Bronchial epithelial cell (primary cell): ENCODE measurements around the gene EDC3. TPM values are rescaled to one million over a fixed set of nuclear protein-coding genes. Genes with fewer than 3 reads are reported as not detected.
A peak's percentile ranks its signal among the peaks of the same experiment; 100 is the strongest.

ENCODE experiments used
- DNase-seq: peaks from one replicate; pipeline ENCODE4 v3.0.0-alpha.2; 2010; ENCODE audit warnings: low read depth
- FAIRE-seq: peaks from 2 replicates; lab custom pipeline; 2011; peaks lifted over from hg19 to GRCh38; lab: Jason Lieb, UNC
- H3K27me3 ChIP-seq: 2 replicates; pipeline ENCODE4 v1.5.1; 2011; ENCODE audit warnings: low read length; ENCODE audit not compliant: control insufficient read depth, insufficient read depth
- H3K36me3 ChIP-seq: 2 replicates; pipeline ENCODE4 v1.5.1; 2011; ENCODE audit warnings: low read length; ENCODE audit not compliant: control insufficient read depth, insufficient read depth
- H3K4me3 ChIP-seq: 2 replicates; pipeline ENCODE4 v1.5.1; 2011; ENCODE audit warnings: mild to moderate bottlenecking, low read depth, low read length, control low read depth
- total RNA-seq: library from RNA; depleted of rRNA; stranded (reverse); fragments of >200 nt; gene quantifications from 2 replicates; pipeline ENCODE4 v1.2.1, GENCODE V29; 2014
- TF ChIP-seq, protein P1 (sequence below): IDR thresholded peaks from 2 replicates; pipeline ENCODE4 v1.5.1; 2011; ENCODE audit warnings: mild to moderate bottlenecking, moderate library complexity, low read length, control low read depth, inconsistent platforms; ENCODE audit not compliant: insufficient read depth, severe bottlenecking

EDC3 gene
- total RNA-seq, 1 donor from 2014 or later: 6.1 TPM

DNA sequence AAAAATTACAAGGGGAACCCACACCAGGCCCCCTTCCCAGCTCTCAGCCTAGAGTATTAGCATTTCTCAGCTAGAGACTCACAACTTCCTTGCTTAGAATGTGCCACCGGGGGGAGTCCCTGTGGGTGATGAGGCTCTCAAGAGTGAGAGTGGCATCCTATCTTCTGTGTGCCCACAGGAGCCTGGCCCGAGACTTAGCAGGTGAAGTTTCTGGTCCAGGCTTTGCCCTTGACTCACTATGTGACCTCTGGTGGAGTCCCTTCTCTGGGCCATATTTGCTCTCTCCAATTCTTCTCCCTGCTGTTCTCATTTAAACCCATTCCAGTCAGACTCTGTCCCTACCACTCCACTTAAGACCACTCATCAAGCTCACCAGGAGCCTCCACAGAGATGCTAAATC, 62.0 kb downstream of the EDC3 start:
- peaks cover 22% of the 10 kb centered on the region for H3K36me3 ChIP-seq

GRCh38 chr15:74632601-74633000, 63.2 kb downstream of the EDC3 start:
- TF ChIP-seq, protein P1, sequence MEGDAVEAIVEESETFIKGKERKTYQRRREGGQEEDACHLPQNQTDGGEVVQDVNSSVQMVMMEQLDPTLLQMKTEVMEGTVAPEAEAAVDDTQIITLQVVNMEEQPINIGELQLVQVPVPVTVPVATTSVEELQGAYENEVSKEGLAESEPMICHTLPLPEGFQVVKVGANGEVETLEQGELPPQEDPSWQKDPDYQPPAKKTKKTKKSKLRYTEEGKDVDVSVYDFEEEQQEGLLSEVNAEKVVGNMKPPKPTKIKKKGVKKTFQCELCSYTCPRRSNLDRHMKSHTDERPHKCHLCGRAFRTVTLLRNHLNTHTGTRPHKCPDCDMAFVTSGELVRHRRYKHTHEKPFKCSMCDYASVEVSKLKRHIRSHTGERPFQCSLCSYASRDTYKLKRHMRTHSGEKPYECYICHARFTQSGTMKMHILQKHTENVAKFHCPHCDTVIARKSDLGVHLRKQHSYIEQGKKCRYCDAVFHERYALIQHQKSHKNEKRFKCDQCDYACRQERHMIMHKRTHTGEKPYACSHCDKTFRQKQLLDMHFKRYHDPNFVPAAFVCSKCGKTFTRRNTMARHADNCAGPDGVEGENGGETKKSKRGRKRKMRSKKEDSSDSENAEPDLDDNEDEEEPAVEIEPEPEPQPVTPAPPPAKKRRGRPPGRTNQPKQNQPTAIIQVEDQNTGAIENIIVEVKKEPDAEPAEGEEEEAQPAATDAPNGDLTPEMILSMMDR: no peak
- FAIRE-seq: no peak
- Histone ChIP-seq H3K27me3 (no peaks in the 10 kb centered on the region), H3K4me3 (no peak overlapping the region), H3K36me3 (peaks cover 30% of the 10 kb centered on the region)
- no peak for DNase-seq

More for the DNA sequence above, 62.0 kb downstream of the EDC3 start:
- TF ChIP-seq, protein P1: no peak
- H3K27me3 ChIP-seq: no peaks in the 10 kb centered on the region
- no peak overlapping the region for H3K4me3 ChIP-seq
- DNase-seq (no peak), FAIRE-seq (no peak)

GRCh38 chr15:74631935-74632560, 63.8 kb downstream of the EDC3 start:
- TF ChIP-seq, protein P1: peak; percentile 94
- H3K27me3 ChIP-seq: no peaks in the 10 kb centered on the region
- peaks cover 34% of the 10 kb centered on the region for H3K36me3 ChIP-seq
- peak; percentile 33 for DNase-seq
- no peak for FAIRE-seq
- H3K4me3 ChIP-seq: no peak overlapping the region

GRCh38 chr15:74631408-74631807, 64.4 kb downstream of the EDC3 start:
- H3K36me3 ChIP-seq: peaks cover 36% of the 10 kb centered on the region
- DNase-seq (no peak), FAIRE-seq (no peak)
- no peak overlapping the region for H3K4me3 ChIP-seq
- TF ChIP-seq, protein P1: no peak
- H3K27me3 ChIP-seq: no peaks in the 10 kb centered on the region

GRCh38 chr15:74631087-74631385, 64.8 kb downstream of the EDC3 start:
- Histone ChIP-seq H3K27me3 (no peaks in the 10 kb centered on the region), H3K36me3 (peaks cover 39% of the 10 kb centered on the region), H3K4me3 (no peak overlapping the region)
- no peak for DNase-seq
- FAIRE-seq: no peak
- TF ChIP-seq, protein P1: no peak
